ENCODE measurements around the gene TMEM80.

- TF ChIP-seq CTCF (IDR thresholded peaks at IDR 0.05) = peak in 2 of 6 experiments; percentile 21 to 24
- peak; percentile 59 to 61 for TF ChIP-seq POLR2AphosphoS5 (IDR thresholded peaks at IDR 0.05)
- no peak for TF ChIP-seq EP300 (IDR thresholded peaks at IDR 0.05)
These were observed at the start of gene TMEM80 for GRCh38 chr11:695538-696248.
